ENCODE results near the gene COPS8.

Gene COPS8

DNA sequence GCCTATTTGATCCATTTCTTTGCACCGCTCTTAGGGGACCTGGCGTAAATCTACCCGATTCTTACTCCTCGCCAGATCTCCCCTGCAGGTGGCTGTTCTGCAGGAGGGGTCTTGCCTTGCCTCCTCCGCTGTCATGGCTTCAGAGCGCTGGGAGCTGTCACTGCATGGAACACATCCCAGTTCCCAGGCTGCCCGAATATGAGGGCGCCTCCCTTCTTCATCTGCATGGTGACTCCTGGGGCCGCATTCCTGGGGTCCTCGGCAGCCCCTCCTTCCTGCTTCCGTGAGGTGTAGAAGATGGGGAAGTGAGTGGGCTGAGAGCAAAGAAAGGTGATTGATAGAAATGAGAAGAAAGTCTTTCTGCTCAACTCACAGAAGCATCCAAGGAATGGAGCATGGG, 27.3 kb upstream of the COPS8 start:
- H3K36me3 Mint-ChIP-seq (ENCODE audit: low read depth) = no peaks in the 10 kb centered on the region
- H3K9me3 Mint-ChIP-seq = no peaks in the 10 kb centered on the region
- H3K4me1 Mint-ChIP-seq (ENCODE audit: low read depth) = peaks cover 16% of the 10 kb centered on the region
- H3K4me3 Mint-ChIP-seq = no peak overlapping the region
- peaks cover 4% of the 10 kb centered on the region for H3K27me3 Mint-ChIP-seq
- no peak overlapping the region for H3K27ac Mint-ChIP-seq

DNA sequence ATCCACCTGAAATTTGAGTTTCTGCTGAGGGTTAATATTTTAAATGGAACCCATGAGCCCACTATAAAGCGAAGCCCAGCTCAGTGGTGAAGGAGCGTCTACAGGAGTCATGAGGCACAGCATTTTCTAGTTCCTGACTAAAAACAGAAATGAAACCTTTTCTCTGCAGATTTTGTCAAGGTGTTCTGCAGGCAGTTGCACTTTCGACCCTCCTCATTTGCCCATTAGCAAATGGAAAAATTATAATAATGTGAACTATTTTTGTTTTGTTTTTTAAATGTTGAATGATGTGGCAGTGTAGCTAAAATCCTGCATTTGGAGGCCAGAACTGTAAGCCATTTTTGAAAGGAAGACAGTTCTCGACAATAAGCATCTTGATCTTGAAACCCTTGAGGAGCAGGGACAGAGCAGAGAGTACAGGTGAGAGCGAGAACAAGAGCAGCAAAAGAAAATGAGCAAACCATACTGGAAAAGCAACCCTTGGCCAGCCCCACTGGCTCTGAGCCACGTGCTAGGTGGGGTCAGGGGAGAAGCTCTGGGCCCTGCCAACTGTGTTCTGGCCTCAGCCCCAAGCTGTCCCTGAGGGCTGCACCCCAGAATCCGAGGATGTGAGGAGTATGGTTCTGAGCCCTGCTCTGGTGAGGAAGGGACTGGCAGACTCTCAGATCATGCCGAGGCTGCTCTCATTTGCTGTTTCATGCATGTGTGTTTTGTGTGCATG, 26.4 kb upstream of the COPS8 start:
- H3K36me3 Mint-ChIP-seq (ENCODE audit: low read depth) = no peaks in the 10 kb centered on the region
- H3K4me3 Mint-ChIP-seq = no peak overlapping the region
- peaks cover 16% of the 10 kb centered on the region for H3K4me1 Mint-ChIP-seq (ENCODE audit: low read depth)
- no peaks in the 10 kb centered on the region for H3K9me3 Mint-ChIP-seq
- H3K27me3 Mint-ChIP-seq = peaks cover 4% of the 10 kb centered on the region
- H3K27ac Mint-ChIP-seq = no peak overlapping the region

DNA sequence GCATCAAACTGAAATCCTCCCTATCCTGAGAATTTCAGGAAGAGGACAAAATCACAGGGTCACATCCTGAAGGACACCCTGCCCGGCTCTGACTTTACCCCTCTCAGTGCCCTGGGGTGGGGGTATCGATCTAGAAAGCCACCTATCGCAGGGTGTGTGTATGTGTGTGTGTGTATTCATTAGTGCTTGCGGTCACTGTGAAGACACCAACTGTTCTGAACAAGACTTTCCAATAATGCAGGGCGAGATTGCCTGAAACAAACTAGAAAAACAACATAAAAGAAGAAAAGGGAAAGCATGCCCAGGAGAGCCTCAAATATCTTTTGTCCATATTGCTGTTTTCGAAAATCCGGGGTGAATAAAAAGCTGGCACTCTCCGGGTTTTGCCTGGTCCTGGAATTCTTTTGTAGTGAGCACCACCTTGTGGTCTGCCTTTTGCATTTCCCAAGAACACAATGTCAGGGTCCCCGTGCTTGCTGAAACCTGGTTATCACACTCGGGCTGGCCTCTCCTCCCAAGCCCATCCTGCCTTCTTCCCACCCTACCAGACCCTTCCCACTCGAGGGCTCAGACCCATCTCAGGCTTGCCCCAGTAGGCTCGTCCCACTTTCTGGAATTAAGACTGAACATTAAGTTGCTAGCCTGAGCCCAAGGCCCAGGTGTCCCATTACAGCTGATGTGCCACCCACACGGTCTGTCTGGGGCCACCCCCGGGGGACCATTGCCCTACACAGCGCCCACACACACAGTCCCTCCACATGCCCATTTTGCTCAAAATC, 25.0 kb upstream of the COPS8 start:
- H3K4me3 Mint-ChIP-seq = no peak overlapping the region
- no peaks in the 10 kb centered on the region for H3K9me3 Mint-ChIP-seq
- peaks cover 4% of the 10 kb centered on the region for H3K27me3 Mint-ChIP-seq
- no peak overlapping the region for H3K27ac Mint-ChIP-seq
- no peaks in the 10 kb centered on the region for H3K36me3 Mint-ChIP-seq (ENCODE audit: low read depth)
- H3K4me1 Mint-ChIP-seq (ENCODE audit: low read depth) = peaks cover 16% of the 10 kb centered on the region

DNA sequence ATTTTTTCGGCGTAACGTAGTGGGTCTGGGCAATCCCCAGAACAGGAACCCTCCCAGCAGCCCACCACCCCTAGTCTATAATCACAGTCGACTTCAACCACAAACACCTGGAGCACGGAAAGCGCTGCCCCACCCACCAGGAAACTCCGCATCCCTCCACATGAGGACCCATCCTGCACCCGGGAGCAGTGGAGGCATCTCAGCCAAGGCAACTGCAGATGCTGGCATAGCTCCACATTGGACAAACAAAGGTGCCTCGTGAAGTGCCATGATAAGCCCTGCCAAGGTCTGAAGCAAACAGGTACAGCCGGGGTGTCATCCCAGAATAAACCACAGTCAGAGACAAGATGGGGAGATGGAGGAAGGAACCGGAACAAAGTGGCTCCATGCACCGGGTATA, 24.3 kb upstream of the COPS8 start:
- no peak overlapping the region for H3K4me3 Mint-ChIP-seq
- H3K9me3 Mint-ChIP-seq = no peaks in the 10 kb centered on the region
- H3K4me1 Mint-ChIP-seq (ENCODE audit: low read depth) = peaks cover 16% of the 10 kb centered on the region
- peaks cover 4% of the 10 kb centered on the region for H3K27me3 Mint-ChIP-seq
- no peaks in the 10 kb centered on the region for H3K36me3 Mint-ChIP-seq (ENCODE audit: low read depth)
- H3K27ac Mint-ChIP-seq = no peak overlapping the region

DNA sequence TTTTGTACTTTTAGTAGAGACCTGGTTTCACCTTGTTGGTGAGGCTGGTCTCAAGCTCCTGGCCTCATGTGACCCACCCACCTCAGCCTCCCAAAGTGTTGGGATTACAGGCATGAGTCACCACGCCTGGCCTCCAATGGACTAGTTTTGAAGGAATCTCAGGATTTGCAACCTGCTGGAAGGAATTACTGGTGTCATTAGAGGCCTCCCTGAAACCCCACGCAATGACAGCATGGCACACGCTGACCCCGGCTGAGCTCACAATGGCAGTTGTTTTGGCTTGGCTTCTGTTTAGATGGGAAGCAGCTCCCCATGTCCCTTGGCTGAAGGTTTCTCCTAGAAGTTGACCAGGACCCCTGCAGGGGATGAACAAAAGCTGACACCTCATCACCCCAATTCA, 23.1 kb upstream of the COPS8 start:
- Mint-ChIP-seq H3K9me3 (no peaks in the 10 kb centered on the region), H3K27me3 (peaks cover 4% of the 10 kb centered on the region), H3K36me3 (ENCODE audit: low read depth) (no peaks in the 10 kb centered on the region), H3K27ac (no peak overlapping the region), H3K4me1 (ENCODE audit: low read depth) (peaks cover 16% of the 10 kb centered on the region), H3K4me3 (no peak overlapping the region)

DNA sequence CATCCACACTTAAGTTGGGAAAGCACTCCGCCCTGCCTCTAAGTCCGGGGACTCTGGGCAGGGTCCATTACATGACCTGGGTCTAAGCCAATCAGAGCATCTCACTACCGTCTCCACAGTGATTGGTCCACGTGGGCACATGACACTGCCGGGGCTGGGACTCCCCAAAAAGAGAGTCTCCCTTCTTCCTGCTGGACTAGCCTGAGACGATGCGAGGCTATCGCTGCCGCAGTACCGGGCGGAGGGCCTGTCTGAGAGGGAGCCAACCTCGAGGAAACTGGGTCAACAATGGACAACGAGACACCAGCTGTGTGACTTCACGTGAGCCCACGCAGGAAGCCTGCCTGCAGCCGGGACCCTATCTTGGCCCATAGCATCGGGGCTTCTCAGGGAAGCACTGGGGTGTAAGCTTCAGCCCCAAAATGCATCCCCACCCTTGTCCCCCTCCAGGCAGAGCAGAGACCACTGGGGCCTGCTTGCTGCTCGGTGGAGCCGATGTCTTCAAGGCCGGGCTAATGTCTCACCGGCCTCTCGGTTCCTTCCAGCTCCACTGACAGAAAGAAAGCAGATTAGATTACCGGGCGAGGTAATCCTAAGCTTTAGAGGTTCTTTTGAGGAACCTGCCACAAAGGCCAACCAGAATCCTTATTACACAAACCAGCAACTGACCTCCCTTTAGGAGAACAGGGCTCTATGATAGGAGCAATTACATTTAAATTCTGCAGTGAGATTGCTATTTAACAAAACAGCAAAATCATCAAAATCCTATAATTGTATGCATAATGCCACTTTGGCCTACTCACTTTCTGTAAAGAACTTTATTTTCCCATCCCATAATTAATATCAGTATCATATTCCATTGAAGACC, 21.3 kb upstream of the COPS8 start:
- Mint-ChIP-seq H3K4me3 (no peak overlapping the region), H3K27me3 (peaks cover 4% of the 10 kb centered on the region), H3K9me3 (no peaks in the 10 kb centered on the region), H3K36me3 (ENCODE audit: low read depth) (no peaks in the 10 kb centered on the region), H3K4me1 (ENCODE audit: low read depth) (peaks cover 9% of the 10 kb centered on the region), H3K27ac (no peak overlapping the region)

DNA sequence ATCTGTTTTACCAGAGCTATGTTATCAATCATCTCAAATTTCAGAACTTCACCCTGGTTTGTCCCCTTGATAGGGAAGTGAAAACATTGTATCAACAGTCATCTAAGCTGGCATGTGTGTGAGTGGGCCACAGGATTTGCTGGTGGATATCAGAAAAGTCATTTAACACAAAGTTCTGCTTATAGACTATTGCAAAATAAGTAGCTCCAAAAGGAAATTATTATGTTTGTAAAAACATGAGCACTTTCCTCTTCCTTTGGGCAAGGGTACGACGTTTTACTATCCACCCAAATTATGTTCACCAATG, 20.7 kb upstream of the COPS8 start:
- H3K27me3 Mint-ChIP-seq = peaks cover 4% of the 10 kb centered on the region
- H3K4me3 Mint-ChIP-seq = no peak overlapping the region
- peaks cover 9% of the 10 kb centered on the region for H3K4me1 Mint-ChIP-seq (ENCODE audit: low read depth)
- H3K9me3 Mint-ChIP-seq = no peaks in the 10 kb centered on the region
- H3K36me3 Mint-ChIP-seq (ENCODE audit: low read depth) = no peaks in the 10 kb centered on the region
- H3K27ac Mint-ChIP-seq = no peak overlapping the region

DNA sequence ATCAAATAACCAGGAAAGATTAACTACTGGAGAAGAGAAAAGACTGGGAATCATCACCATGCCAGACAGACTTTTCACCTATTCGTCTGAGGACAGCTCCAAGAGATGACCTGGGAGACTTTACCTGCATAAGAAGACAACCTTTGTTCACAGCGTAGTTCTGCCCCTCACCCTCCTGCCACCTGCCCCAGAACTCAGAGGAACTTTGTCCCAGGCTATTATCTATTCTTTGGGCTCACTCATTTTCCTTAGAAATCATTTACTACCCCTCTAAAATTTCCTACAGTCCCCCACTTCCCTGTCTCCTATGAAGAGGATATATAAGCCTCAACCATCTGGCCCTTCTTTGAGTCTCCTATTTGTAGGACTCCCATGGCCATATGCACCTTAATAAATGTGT, 19.3 kb upstream of the COPS8 start:
- no peaks in the 10 kb centered on the region for H3K4me1 Mint-ChIP-seq (ENCODE audit: low read depth)
- H3K4me3 Mint-ChIP-seq = no peak overlapping the region
- no peak overlapping the region for H3K27ac Mint-ChIP-seq
- H3K27me3 Mint-ChIP-seq = no peaks in the 10 kb centered on the region
- no peaks in the 10 kb centered on the region for H3K9me3 Mint-ChIP-seq
- H3K36me3 Mint-ChIP-seq (ENCODE audit: low read depth) = no peaks in the 10 kb centered on the region

DNA sequence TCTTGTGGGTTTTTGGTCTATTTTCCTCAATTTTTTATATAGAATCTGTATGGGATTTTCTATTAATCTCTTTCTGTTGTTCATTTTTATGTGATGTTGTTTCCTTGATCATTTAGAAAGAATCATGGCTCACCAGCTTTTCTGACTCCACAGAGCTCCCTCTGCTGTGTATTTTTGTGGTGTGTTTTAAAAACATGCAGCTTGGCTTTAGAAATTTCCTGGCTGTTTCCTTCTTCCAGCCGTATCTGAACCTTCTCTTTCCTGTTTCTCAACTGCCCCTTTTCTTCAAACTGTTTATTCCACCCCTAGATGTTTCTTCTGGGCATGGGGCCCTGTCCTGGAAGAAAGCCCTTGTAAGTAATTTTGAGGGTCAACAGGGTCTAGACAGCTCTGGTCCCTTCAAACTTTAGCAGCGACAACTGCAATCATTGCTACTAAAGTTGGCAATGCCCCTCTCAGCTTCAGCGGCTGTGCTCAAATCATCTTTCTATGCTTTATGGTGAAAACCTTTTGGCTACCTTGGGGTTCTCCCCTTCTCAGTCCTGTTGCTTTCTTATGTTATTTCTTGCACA, 17.6 kb upstream of the COPS8 start:
- Mint-ChIP-seq H3K27ac (no peak overlapping the region), H3K4me1 (ENCODE audit: low read depth) (no peaks in the 10 kb centered on the region), H3K36me3 (ENCODE audit: low read depth) (no peaks in the 10 kb centered on the region), H3K9me3 (no peaks in the 10 kb centered on the region), H3K27me3 (no peaks in the 10 kb centered on the region), H3K4me3 (no peak overlapping the region)

DNA sequence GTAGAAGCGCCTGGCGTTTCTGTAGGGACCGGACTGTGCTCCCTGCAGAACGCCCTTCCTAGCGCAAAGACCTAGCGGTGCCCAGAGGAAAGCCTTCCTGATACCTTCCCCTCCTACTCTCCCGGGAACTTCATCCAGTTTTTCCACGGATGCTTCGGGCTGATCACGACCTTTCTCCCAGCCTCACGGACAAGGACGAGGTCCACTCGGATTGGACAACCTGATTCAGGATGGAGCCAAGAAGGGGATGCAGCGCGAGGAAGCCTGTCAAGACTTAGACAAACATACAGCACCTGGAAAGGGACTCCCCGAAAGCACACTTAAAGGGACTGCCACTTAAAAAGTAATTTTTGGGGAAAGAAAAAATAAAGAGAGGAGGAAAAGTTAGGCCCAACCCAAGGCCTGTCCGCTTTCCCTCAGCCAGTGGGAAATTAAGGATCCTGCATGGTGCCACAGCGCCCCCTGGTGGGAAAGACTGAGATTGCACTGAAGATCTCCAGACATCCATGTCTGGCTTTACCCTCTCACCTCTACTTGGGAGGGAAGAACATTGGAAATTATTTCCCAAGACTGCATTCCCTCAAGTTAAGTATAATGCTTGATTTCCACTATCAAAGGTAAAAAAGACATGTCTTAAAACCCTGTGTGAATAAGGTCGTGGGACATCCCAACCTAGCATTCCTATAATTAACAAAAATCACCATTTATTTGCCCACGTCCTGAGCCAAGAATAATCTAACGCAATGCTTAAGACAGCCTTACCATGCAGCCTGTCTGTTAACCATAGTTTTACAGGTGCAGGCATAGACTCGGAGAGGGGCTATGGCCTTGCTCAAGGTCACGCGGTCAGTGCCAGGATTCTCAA, 13.4 kb upstream of the COPS8 start:
- no peaks in the 10 kb centered on the region for H3K27me3 Mint-ChIP-seq
- H3K4me3 Mint-ChIP-seq = no peak overlapping the region
- no peaks in the 10 kb centered on the region for H3K4me1 Mint-ChIP-seq (ENCODE audit: low read depth)
- no peaks in the 10 kb centered on the region for H3K9me3 Mint-ChIP-seq
- no peak overlapping the region for H3K27ac Mint-ChIP-seq
- no peaks in the 10 kb centered on the region for H3K36me3 Mint-ChIP-seq (ENCODE audit: low read depth)

DNA sequence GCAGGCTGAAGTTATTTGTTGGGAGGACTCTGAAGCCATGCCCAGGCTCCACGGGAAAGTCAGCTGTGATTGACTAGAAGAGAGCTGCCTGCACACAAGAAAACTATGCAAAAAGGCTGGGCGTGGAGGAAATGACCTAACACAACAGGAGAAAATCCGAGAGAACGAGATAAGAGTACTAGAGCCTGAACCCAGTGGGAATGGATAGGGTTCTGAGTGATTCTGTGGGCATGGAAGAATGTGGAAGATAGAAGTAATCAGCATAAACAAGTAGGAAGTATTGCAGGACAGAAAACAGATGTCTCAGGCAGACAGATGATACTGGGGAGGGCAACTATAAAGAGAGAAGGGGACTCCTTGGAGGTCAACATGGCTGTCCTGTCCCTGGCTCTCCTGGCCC, 12.1 kb upstream of the COPS8 start:
- H3K4me3 Mint-ChIP-seq = no peak overlapping the region
- H3K9me3 Mint-ChIP-seq = no peaks in the 10 kb centered on the region
- H3K27me3 Mint-ChIP-seq = no peaks in the 10 kb centered on the region
- no peaks in the 10 kb centered on the region for H3K36me3 Mint-ChIP-seq (ENCODE audit: low read depth)
- H3K4me1 Mint-ChIP-seq (ENCODE audit: low read depth) = no peaks in the 10 kb centered on the region
- no peak overlapping the region for H3K27ac Mint-ChIP-seq

DNA sequence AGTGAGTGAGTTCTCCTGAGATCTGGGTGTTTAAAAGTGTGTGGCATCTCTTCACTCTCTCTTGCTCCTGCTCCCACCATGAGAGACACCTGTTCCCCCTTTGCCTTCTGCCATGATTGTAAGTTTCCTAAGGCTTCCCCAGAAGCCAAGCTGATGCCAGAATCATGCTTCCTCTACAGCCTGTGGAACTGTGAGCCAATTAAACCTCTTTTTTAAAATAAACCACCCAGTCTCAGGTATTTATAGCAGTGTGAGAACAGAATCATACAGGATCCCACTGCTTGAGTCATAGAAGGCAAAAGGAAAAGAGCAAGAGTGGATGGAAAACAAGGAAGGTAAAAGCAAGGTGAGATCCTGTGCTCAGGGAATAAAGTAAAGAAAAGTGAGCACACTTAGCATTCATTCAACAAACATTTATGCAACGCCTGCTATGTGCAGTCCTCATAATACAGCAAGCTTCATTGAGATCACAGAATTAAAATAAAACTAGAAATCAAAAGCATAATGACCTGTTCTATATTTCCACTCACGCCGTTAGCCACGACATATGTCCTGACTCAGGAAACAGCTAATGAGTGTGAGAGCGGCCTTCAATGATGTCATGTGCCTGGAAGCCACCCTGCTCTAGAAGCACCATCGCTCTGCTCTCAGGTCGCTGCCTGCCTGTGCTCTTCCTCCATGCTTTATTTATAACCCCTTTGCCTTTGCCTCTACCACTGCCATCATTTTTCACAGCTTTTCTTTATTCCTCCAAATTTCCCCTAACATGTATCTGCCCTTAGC, 11.3 kb upstream of the COPS8 start:
- Mint-ChIP-seq H3K36me3 (ENCODE audit: low read depth) (no peaks in the 10 kb centered on the region), H3K4me3 (no peak overlapping the region), H3K9me3 (no peaks in the 10 kb centered on the region), H3K27me3 (no peaks in the 10 kb centered on the region), H3K27ac (no peak overlapping the region), H3K4me1 (ENCODE audit: low read depth) (no peaks in the 10 kb centered on the region)

DNA sequence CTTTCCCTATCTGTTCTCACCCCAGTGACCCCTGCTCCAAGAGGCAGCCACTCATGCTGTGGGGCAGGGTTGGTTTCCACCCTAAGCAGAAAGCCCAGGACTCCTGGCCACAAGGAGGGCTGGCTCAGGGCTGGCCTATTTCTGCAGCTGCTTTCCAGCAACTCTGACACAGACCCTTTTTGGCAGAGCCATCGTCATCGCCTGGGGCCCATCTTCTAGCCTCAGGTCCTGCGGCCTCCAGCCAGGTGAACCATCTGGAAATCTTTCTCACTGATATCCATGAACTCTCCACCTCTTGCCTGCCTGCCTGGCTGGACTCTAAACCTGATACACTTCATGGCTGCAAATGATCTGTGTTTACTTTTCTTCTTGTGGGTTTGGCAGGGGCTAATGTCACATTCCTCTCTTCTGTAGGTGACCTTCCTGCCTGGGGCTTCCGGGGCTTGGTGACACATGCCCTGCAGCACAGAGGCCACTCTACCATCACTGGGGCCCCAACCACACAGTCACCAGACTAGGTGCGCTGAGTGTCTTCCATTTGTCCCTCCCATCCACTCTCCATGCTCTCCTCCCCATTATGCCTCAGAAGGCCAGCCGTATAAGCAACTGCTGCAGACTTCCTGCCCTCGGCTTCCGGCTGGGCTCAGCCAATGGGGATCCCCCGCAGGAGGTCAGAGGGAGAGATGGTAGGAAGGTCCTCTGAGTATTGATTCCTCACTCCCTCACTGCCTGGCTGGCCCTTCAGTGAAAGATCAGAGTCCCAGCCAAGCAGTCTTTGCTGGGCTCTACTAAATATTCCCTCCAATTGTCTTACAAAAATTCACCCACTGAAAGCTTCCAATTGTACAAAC, 9.7 kb upstream of the COPS8 start:
- no peaks in the 10 kb centered on the region for H3K4me1 Mint-ChIP-seq (ENCODE audit: low read depth)
- H3K27ac Mint-ChIP-seq = no peak overlapping the region
- no peaks in the 10 kb centered on the region for H3K36me3 Mint-ChIP-seq (ENCODE audit: low read depth)
- H3K27me3 Mint-ChIP-seq = no peaks in the 10 kb centered on the region
- H3K9me3 Mint-ChIP-seq = no peaks in the 10 kb centered on the region
- H3K4me3 Mint-ChIP-seq = no peak overlapping the region
